IPS-20b (cell line): ENCODE measurements around the gene CR1L.
"Not testable (repeated sequence)": the region's sequence is repeated elsewhere in the genome, so short reads cannot be mapped to it uniquely, and the experiment has no call there.

Experiments used
- H3K27ac ChIP-seq: one replicate; pipeline ENCODE4 v1.5.1; 2013; ENCODE audit warnings: low read length
- H3K27me3 ChIP-seq: 2 replicates; pipeline ENCODE4 v1.6.1; 2013; ENCODE audit warnings: mild to moderate bottlenecking, low read length, inconsistent platforms; ENCODE audit not compliant: insufficient read depth
- H3K36me3 ChIP-seq: 2 replicates; pipeline ENCODE4 v1.6.1; 2013; ENCODE audit warnings: low read depth, mild to moderate bottlenecking, inconsistent platforms, low read length, moderate library complexity; ENCODE audit not compliant: insufficient read depth
- H3K4me1 ChIP-seq: 2 replicates; pipeline ENCODE4 v1.6.1; 2013; ENCODE audit warnings: mild to moderate bottlenecking, control low read depth, inconsistent platforms, low read length, moderate library complexity; ENCODE audit not compliant: insufficient read depth
- H3K4me3 ChIP-seq: 2 replicates; pipeline ENCODE4 v1.5.1; 2013; ENCODE audit warnings: mild to moderate bottlenecking, low read length, inconsistent platforms
- H3K9ac ChIP-seq: 2 replicates; pipeline ENCODE4 v1.6.1; 2013; ENCODE audit warnings: low read depth, mild to moderate bottlenecking, inconsistent platforms, low read length, moderate library complexity
- H3K9me3 ChIP-seq: 2 replicates; pipeline ENCODE4 v1.6.1; 2013; ENCODE audit warnings: mild to moderate bottlenecking, low read depth, low read length, inconsistent platforms; ENCODE audit not compliant: insufficient read depth

Gene CR1L

GRCh38 chr1:207631137-207631536 lies 13.8 kb upstream of the CR1L start:
- Histone ChIP-seq H3K4me3 (no peak overlapping the region), H3K27me3 (no peaks in the 10 kb centered on the region), H3K4me1 (peaks cover 53% of the 10 kb centered on the region), H3K27ac (peak overlapping the region; percentile 48), H3K36me3 (no peaks in the 10 kb centered on the region), H3K9me3 (peaks cover under 1% of the 10 kb centered on the region; the same call in 1 of the 2 replicates), H3K9ac (peak overlapping the region; percentile 27; the same call in 1 of the 2 replicates)

- peaks cover 53% of the 10 kb centered on the region for H3K4me1 ChIP-seq
- no peaks in the 10 kb centered on the region for H3K36me3 ChIP-seq
- H3K27me3 ChIP-seq, result no peaks in the 10 kb centered on the region
- H3K9ac ChIP-seq, result peak overlapping the region; percentile 93
- peak overlapping the region; percentile 98 for H3K27ac ChIP-seq
- no peaks in the 10 kb centered on the region for H3K9me3 ChIP-seq
- peak overlapping the region; percentile 52 for H3K4me3 ChIP-seq
Measured at GRCh38 chr1:207633226-207633625, 11.7 kb upstream of the CR1L start.

- H3K36me3 ChIP-seq, H3K9me3 ChIP-seq, H3K27me3 ChIP-seq: not testable (repeated sequence)
- Histone ChIP-seq H3K4me1 (peaks cover 53% of the 10 kb centered on the region), H3K27ac (peak overlapping the region; percentile 98), H3K4me3 (peak overlapping the region; percentile 52; the same call in 1 of the 2 replicates), H3K9ac (peak overlapping the region; percentile 93)
Measured at GRCh38 chr1:207633699-207634289, 11.1 kb upstream of the CR1L start.

GRCh38 chr1:207634293-207634692 lies 10.6 kb upstream of the CR1L start:
- not testable (repeated sequence) for H3K27me3 ChIP-seq, H3K9me3 ChIP-seq, H3K4me3 ChIP-seq, H3K36me3 ChIP-seq
- H3K27ac ChIP-seq, result peak overlapping the region; percentile 92
- H3K4me1 ChIP-seq, result peaks cover 53% of the 10 kb centered on the region
- peak overlapping the region; percentile 77; the same call in 1 of the 2 replicates for H3K9ac ChIP-seq

GRCh38 chr1:207635569-207636186 lies 9.3 kb upstream of the CR1L start:
- 0 out of 2 replicates have a peak overlapping the region, but pooled peaks have one; percentile 26 for H3K4me3 ChIP-seq
- peaks cover 45% of the 10 kb centered on the region for H3K4me1 ChIP-seq
- not testable (repeated sequence) for H3K9me3 ChIP-seq, H3K27me3 ChIP-seq, H3K27ac ChIP-seq, H3K36me3 ChIP-seq
- H3K9ac ChIP-seq, result peak overlapping the region; percentile 77

- H3K27ac ChIP-seq, H3K9ac ChIP-seq, H3K36me3 ChIP-seq, H3K4me3 ChIP-seq, H3K9me3 ChIP-seq, H3K27me3 ChIP-seq: not testable (repeated sequence)
- peaks cover 23% of the 10 kb centered on the region; the same call in 1 of the 2 replicates for H3K4me1 ChIP-seq
Measured at GRCh38 chr1:207638487-207639145, 6.3 kb upstream of the CR1L start.

GRCh38 chr1:207639362-207639761 lies 5.6 kb upstream of the CR1L start:
- not testable (repeated sequence) for H3K27me3 ChIP-seq, H3K4me3 ChIP-seq, H3K9ac ChIP-seq, H3K9me3 ChIP-seq, H3K36me3 ChIP-seq, H3K27ac ChIP-seq
- peaks cover 19% of the 10 kb centered on the region; the same call in 1 of the 2 replicates for H3K4me1 ChIP-seq

GRCh38 chr1:207644166-207644851 lies 624 bp upstream of the CR1L start:
- Histone ChIP-seq H3K27me3 (peaks cover 5% of the 10 kb centered on the region; the same call in 1 of the 2 replicates), H3K9ac (no peak overlapping the region), H3K27ac (no peak overlapping the region), H3K36me3 (no peaks in the 10 kb centered on the region), H3K4me3 (no peak overlapping the region; the same call in 1 of the 2 replicates), H3K9me3 (no peaks in the 10 kb centered on the region), H3K4me1 (peaks cover 8% of the 10 kb centered on the region; the same call in 1 of the 2 replicates)

GRCh38 chr1:207645635-207646081 lies 725 bp downstream of the CR1L start:
- Histone ChIP-seq H3K4me1 (peaks cover 13% of the 10 kb centered on the region; the same call in 1 of the 2 replicates), H3K9me3 (no peaks in the 10 kb centered on the region), H3K9ac (no peak overlapping the region), H3K27me3 (peaks cover 5% of the 10 kb centered on the region; the same call in 1 of the 2 replicates), H3K27ac (no peak overlapping the region), H3K4me3 (peak overlapping the region; percentile 59; the same call in 1 of the 2 replicates), H3K36me3 (no peaks in the 10 kb centered on the region)

- Histone ChIP-seq H3K4me3 (no peak overlapping the region), H3K27me3 (peaks cover 5% of the 10 kb centered on the region; the same call in 1 of the 2 replicates), H3K9me3 (no peaks in the 10 kb centered on the region), H3K27ac (no peak overlapping the region), H3K36me3 (no peaks in the 10 kb centered on the region), H3K4me1 (peaks cover 13% of the 10 kb centered on the region; the same call in 1 of the 2 replicates), H3K9ac (no peak overlapping the region)
Measured at GRCh38 chr1:207646171-207646570, 1.2 kb downstream of the CR1L start.

GRCh38 chr1:207646944-207647579 lies 2.1 kb downstream of the CR1L start:
- Histone ChIP-seq H3K9me3 (no peaks in the 10 kb centered on the region), H3K36me3 (no peaks in the 10 kb centered on the region), H3K27ac (no peak overlapping the region), H3K4me1 (peaks cover 9% of the 10 kb centered on the region; the same call in 1 of the 2 replicates), H3K4me3 (no peak overlapping the region), H3K27me3 (peaks cover 5% of the 10 kb centered on the region; the same call in 1 of the 2 replicates), H3K9ac (no peak overlapping the region)
